Activated effector memory CD4-positive, alpha-beta T cell treated with Interleukin-2 at 50 U/mL for 16 hours (primary cell): ENCODE data around the gene KRTAP13-2.

Experiments used
- DNase-seq: peaks from one replicate; pipeline ENCODE4 v3.0.0-alpha.2; 2020

The KRTAP13-2 gene, protein sequence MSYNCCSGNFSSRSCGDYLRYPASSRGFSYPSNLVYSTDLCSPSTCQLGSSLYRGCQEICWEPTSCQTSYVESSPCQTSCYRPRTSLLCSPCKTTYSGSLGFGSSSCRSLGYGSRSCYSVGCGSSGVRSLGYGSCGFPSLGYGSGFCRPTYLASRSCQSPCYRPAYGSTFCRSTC

DNA sequence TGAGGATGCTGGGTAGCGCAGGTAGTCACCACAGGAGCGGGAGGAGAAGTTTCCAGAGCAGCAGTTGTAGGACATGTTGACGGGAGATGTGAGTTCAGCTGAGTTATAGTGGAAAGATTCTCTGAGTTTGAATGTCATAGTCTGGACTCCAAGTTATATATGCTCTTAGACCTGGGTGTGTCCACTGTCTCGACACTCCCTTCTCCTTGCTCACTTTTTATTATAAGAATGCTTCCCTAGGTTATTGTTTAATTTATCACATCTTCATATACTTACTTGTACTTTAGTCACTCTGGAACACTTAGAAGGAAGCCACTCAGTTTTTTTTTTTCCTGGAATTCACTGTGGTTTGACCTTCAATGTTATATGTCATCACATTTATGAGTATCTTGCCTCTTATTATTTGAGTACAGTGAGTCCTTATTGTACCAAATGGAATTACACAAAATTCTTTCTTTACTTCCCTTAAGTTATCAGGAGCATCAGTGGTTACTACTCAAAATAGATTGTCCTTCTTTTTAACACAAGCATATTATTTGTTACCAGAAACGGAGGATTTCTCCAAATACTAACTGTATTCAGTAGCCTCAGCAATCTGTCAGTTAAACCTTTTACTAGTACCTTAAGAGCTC lies at the start of gene KRTAP13-2:
Gene KRTAP13-2 (minus strand): TSS at position 133 of the 632 bp plus-strand sequence. CDS start 58 bp downstream, at position 75.
- DNase-seq: no peak

DNA sequence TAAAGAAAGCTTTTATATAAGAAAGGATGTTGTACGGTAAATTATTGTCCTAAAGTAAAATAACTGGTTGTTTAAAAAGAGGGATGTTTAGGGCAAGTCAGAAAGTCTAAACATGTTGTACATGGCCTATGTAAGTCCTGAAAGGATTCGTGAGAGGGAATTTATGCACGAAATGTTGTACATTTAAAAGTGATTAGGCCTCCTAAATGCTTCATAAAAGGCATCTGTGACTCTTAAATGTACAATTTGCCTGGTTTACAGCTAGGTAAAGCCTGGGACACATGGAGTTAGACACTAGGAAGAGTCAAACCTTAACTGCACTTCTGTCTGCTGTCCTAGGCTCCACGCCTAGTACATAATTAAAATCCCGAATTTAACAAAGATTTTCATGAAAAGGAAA lies 43.9 kb upstream of the KRTAP13-2 start:
- no peak for DNase-seq

DNA sequence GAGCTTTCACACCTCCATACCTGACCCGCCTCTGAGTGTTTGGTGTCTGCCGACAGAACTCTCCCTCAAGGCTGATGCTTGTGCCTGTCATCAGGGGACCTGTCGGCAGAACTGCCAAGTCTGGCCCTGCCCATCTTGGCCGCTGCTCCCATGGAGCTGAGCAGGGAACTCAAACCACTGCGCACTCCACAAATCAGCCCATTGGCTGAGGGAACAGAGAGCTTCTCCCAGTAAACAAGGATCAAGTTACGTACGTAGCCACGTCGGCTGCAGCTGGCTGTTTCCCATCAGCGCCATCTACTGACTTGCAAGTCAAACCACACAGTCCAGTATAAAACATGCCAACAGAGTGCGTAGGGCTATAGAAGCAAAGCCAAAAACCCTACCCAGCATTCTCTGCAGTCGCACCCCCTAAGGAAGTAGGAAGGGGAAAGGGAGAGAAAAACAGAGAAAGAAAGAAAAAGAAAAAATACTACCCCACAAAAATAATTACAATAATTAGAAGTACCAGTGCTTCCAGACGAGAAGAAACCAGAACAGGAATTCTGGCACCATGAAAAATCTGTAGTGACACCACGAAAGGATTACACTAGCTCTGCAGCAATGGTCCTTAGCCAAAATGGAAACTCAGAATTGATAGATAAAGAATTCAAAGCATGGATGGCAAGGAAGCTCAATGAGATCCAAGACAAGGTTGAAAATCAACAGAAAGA lies 36.9 kb upstream of the KRTAP13-2 start:
- no peak for DNase-seq

DNA sequence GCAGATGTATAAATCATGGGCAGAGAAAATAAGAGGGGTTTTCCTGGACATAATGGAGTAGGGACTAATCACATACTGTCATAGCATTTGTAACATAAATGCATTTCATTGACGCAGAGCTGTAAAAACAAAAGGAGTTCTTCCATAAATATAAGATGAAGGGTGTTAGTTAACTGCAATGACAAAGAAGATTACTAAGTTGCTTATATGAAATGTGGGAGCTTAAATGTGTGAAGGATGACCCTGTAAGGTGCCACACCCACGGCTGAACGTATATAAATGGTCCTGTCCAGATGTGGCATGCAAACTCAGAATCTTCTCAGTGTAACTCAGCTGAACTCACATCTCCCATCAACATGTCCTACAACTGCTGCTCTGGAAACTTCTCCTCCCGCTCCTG lies 23.7 kb upstream of the KRTAP13-2 start, which contains the start of gene KRTAP13-1:
Gene KRTAP13-1 (plus strand): TSS at position 301 of the 400 bp plus-strand sequence. CDS start 56 bp downstream, at position 357.
- no peak for DNase-seq

DNA sequence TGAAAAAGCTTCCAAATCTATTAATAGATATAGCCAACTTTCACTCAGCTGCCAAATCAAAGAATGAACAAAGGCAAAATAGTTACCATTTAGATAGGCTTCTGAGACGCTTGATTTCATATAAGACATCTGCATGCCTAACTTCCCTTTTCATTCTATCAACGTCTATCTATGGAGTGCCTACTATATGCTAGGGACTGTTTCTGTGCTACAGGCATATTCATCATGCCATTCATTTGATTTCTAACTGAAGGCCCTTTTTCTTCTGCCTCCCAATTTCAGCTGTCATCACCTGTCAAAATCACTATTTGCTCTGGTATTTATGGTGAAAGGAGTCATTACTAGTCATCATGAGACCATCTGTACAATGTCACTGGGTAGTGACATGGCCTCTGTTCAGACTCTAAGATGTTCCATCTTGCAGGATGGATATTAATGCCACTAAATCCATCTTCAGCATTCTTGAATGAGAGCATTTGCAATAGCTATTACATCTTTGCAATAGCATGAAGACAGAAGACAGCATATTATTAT lies 19.5 kb upstream of the KRTAP13-2 start:
- DNase-seq: no peak

DNA sequence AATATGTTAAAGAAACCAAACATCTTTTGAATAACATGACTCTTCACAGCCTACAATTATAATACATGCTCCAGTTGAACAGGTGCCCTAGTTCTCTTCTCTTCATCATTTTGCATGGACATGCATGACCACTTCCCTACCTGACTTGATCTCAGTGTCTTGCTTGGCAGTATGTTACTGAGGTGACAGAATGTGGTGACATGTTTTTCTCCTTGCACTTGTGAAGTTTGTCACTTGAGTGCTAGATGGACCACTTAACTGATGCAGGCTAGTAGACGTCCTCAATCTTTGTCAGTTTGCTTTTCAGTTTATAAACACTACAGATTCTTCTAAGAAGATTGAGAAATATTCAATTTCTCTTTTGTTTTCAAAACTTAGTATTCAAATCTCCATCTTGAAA lies 10.1 kb upstream of the KRTAP13-2 start:
- no peak for DNase-seq

DNA sequence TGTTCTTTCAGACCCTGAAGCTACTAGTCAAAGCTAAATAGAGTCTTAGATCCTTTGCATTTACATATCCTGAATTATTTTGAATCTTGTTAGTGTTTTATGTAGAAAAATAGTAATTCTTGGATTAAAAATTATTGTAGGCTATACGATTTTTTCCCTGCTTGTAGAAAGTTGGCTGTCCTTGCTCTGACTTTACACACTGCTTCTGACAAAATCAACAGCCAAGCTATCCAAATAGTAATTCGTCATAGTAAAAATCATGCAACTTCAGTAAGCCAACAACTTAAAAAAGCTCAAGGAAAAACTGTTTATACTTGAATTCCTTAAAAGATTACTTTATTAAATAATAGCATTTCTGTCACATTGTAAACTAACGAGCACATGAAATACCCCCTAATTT lies 16.2 kb downstream of the KRTAP13-2 start:
- no peak for DNase-seq

DNA sequence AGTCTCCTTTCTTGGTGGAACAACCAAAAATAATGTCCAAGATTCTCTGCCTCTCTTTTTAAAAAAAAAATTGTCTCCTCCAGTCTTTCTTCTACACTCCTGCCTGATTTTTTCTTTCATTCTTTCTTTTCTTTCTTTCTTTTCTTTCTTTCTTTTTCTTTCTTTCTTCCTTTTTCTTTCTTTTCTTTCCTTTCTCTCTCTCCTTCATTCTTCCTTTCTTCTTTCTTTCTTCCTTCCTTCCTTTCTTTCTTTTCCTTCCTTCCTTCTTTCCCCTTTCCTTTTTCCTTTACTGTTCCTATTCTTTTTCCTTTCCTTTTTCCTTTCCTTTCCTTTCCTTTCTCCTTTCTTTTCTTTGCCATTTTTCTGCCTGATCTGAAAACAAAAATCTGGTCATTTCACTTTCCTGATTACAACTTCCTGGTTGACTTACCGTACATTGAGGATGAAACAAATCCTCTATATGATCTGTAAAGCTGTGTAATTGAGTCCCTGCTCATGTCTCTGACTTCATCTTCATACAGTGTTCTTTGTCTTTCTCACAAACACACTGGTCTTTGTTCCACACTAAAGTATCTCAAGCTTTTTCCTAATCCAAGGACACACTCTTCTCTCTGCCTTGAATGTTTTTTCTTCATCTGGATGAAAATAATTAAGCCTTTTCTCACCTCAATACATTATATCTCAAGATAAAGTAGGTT lies 17.6 kb downstream of the KRTAP13-2 start:
- DNase-seq: no peak

DNA sequence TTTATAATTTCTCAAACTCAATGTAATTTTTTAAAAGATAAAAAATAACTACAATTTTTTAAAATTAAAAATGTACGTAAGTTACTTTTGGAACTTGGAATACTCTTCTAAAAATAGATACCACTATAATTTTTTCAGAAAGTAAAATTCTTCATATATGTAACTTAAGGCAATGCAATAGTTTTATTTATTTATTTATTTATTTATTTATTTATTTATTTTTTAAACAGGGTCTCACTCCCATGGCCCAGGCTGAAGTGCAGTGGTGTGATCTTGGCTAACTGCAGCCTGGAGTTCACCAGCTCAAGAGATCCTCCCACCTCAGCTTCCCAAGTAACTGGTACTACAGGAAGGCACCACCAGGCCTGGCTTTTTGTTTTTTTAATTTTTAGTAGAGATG lies 20.5 kb downstream of the KRTAP13-2 start:
- no peak for DNase-seq

DNA sequence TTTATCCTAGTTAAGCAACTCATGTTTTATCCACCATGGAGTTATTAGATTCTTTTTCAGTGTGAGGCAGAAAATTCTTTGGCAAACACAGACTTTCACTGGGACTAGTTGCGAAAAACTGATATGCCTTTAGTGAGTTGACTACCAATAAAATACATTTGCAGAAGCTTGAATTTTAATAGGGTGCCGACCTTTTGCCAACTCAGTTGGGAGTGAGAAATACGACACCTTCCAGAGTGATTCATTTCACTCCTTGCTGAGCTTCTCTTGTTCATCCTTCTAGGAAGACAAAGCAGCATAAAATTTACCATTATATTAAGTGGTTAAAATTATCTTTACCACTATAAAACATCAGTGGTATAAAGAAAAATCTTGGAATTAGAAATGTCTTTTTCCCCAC lies 22.5 kb downstream of the KRTAP13-2 start:
- DNase-seq: no peak

DNA sequence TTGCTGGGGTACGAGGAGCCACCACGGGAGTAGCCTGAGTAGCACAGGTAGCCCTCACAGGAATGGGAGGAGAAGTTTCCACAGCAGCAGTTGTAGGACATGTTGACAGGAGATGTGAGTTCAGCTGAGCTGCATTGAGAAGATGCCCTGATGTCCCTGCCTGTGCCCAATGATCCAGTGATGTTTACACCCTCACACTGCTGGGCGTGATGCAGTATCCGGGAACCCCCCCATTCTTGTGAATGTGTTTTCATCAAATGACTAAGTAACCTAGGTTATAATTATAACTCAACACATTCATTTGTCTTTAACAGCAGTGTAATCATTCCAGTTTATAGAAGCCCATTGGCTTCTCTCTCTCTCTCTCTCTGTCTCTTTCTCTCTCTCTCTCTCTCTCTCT lies 23.6 kb downstream of the KRTAP13-2 start, which contains the start of gene KRTAP23-1:
Gene KRTAP23-1 (minus strand): TSS at position 101 of the 400 bp plus-strand sequence. CDS start 0 bp downstream, at position 101.
- DNase-seq: no peak

DNA sequence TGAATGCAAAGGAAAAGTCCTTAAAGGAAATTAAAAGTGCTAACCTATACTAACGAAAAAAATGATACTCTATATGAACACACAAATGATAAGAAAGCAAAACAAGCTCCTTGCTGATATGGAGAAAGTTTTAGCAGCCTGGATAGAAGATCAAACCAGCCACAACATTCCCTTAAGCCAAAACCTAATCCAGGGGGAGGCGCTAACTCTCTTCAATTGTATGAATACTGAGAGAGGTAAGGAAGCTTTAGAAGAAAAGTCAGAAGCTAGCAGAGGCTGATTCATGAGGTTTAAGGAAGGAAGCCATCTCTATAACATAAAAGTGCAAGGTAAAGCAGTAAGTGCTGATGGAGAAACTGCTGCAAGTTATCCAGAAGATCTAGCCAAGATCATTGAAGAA lies 27.1 kb downstream of the KRTAP13-2 start:
- no peak for DNase-seq

DNA sequence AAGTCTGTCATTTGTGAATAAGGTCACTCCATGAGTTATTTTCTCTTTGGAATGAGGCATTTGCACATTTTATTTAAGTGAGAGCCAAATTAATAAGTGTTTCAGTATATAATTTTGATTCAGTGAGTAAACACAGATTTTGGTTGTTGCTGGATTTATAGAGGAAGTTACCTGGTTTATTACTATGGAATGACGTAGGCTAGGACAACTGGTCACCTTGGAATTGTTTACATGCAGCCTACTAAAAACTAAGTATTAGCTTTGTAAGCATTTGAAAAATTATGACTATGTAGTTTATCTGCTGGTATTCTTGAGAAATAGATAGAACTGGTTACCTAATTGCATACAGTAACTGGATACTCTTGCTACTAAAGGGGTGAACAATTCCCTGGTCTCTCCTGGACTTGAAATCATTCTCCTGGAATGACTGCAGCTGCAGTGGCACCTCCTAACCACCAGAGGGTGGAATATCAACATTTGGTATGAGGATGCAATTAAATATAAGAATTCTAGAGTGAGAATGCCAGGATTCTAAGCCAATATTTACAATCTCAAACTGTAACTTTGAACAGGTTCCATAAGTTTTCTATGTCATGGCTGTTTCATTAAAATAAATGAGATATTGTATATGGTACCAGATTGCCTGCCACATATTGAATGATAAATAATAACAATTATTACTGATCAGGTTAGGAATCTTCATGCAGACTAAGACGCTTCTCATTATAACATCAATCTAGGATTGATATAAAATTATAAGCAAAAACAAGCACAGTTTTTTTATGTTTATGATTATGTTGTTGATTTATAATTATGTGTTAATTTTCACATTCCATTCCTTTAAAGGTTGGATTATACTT lies 31.1 kb downstream of the KRTAP13-2 start:
- no peak for DNase-seq

DNA sequence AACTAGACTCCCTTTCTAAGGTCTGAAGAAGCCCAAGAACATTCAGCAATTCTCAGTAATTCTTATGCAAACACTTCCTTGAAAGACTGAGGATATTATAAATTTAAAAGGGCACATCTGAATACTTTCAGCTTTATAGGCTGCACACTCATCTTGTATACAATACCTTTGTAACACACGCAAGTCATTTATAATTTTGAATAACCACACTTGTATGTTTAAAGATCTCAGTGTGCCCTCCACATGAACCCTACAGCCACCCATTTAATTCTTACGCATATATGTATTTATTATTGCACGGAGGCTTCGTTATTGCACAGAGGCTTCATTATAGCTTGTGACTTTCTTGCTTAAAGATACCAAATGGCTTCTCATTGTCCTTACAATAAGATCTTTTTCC lies 33.4 kb downstream of the KRTAP13-2 start:
- DNase-seq: no peak

DNA sequence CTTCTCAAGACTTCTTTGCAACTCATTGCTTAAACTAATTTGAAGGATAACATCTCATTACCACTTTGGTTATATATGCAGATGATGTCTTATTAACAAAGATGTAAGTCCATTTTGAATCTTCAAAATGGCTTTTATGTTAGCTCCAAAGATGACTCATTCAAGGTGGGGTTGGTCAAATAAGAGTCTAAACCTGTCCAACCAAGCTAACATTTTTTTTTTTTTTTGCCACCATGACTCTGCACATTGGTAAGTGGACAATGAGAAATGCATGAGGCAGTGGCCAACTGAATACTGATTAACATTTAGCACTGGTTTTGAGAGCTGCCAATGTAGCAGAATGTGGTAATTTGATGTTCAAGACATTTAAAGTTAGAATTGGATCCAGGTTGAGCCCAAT lies 34.3 kb downstream of the KRTAP13-2 start:
- no peak for DNase-seq

DNA sequence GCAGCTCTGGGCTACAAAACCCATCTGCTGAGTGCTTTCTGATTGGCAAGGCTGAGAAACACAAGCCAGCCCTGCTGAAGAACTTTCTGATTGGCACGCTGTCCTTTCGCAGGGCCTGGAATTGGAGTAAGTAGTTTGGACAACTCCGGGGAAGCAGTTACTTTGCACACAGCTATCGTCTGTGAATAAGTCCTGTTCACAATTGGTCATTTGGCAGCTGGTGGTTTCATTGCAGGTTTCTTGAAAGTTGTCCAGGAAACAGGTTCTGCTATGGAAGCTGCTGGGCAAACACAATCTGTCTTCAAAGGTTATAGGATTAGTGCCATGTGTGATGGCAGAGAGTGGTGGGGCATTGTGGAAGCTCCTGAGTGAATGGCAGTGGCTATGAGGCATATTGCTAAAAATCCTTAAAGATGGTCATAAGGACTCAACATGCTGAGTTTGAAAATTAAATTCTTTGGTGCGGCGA lies 34.8 kb downstream of the KRTAP13-2 start, which contains the start of gene KRTAP27-1:
Gene KRTAP27-1 (minus strand): TSS at position 419 of the 469 bp plus-strand sequence. CDS start 26 bp downstream, at position 393.
- DNase-seq: no peak

DNA sequence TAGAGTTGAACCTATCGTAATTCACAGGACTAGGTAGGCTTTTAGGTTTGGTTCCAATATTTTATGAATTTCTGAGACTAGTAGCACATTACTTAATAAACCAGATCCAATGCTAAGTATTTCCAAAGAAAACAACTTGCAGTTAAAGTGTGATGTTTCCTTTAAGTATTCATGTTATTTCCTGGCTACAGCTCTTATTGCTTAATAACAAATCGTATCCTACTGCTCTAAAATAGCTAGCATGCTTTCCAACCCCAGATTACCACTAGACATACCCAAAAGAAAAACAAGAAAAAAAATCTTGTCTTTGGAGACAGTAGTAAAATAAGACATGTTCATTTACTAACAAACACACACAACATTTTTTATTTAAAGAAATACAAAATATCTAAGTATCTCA lies 35.5 kb downstream of the KRTAP13-2 start:
- DNase-seq: no peak

DNA sequence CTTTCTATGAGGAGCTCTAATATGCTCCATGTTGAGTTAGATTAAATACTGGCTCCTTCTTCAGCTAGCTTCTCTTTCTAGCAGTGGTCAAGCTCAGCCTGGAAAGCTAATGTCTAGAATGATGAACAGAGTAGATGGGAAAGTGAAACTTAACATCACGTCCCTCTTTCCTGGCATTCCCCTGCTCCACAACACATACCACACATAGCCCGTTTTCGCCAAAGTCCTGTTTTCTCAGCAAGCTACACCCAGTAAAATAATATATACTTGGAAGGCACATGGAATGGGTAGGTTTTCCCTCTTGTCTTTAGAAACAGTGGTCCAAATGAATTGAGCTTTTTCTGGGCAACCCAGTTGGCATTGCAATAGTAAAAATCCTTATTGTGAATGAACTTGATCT lies 38.3 kb downstream of the KRTAP13-2 start:
- DNase-seq: no peak

DNA sequence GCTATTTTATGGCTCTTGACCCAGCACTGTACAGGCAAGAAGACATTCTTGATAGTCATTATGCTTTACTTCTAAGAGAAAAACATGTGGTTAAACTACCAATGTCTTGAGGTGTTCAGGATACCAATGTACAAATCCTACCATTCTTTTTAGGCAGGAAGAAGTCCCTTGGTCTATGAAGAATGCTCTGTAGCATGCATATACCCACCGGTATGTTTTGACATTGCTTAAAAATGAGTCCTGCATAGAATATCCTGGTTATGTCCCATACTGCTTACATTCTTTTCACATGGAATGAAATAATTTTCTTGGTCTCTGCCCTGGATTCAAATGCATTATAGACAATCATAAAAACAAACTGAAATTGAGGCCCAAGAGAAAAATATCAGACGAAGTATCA lies 39.4 kb downstream of the KRTAP13-2 start:
- no peak for DNase-seq

DNA sequence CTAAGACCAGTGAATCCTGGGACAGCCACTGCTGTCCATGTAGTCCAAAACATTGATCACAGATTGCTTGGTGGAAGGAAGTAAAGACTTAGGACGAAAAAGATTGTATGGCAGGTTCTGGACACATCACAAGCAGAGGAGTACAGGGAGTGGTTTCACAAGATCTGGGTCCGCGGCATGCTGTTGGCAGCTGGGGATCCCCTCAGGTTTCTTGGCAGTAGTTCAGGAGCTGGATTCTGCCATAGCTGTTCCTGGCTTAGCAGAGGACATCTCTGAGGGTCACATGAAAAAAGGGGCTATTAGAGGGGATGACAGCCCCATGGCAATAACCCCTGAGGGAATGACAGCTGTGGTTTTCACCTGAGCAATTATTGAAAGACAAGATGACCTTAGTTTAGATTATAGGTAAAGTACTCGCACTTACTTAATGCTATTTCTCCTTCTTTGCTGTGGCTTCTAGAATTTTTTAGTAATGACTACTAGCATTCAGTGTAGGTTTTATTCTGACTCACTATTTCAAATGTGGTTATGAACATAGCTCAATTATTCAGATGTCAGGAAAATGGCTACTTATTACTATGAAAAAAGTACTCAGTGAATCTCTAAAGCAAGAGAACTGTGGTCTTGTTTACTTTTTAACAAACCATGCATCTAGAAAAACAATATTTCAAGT lies 42.7 kb downstream of the KRTAP13-2 start:
- no peak for DNase-seq

DNA sequence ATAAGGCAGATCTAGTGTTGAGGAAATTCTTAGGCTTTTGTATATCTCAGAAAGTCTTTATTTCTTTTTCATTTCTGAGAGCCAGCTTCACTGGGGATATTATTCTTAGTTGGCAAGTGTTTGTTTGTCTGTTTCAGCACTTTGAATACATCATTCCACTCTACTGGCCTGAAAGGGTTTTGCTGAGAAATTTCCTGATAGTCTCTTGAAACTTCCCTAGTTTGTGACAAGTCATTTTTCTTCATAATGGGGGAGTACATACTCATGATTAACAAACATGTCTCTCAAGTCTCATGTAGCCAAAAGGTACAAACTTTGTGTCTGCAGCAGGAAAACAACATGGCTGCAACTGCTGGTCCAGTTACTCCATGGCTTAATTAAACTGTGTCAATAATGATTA lies 45.7 kb downstream of the KRTAP13-2 start:
- DNase-seq: no peak
